Lung (tissue), 12 donors: ENCODE data around the gene RAD51C. TPM values are rescaled to one million over a fixed set of nuclear protein-coding genes. Genes with fewer than 3 reads are reported as not detected.
"Not testable (repeated sequence)": the region's sequence is repeated elsewhere in the genome, so short reads cannot be mapped to it uniquely, and the experiment has no call there.

Experiments used
- ATAC-seq: fragments of 200-7000 bp; cut with Tn5 transposase; one replicate; pipeline ENCODE4 v1.9.1; 2020; ENCODE audit warnings: moderate number of reproducible peaks; ENCODE audit not compliant: insufficient read depth, low FRiP score
- DNase-seq, 3 donors: peaks; one replicate each; pipeline ENCODE4 v3.0.0-alpha.2; 2013 to 2017
- H3K27ac ChIP-seq, 2 donors: one replicate each; pipeline ENCODE4 v1.5.1; 2013; ENCODE audit warnings: mild to moderate bottlenecking in 2 of 2, moderate library complexity in 2 of 2, control low read depth in 1 of 2, inconsistent platforms in 1 of 2, low read depth in 1 of 2, low read length in 1 of 2
- H3K27me3 ChIP-seq, 3 donors: one replicate each; pipeline ENCODE4 v1.5.1; 2013; ENCODE audit warnings: low read length in 2 of 3; ENCODE audit not compliant: control insufficient read depth in 3 of 3, insufficient read depth in 3 of 3
- H3K36me3 ChIP-seq, 4 donors: one replicate each; pipeline ENCODE4 v1.5.1; 2013; ENCODE audit warnings: low read length in 4 of 4, mild to moderate bottlenecking in 1 of 4, moderate library complexity in 1 of 4; ENCODE audit not compliant: control insufficient read depth in 4 of 4, insufficient read depth in 4 of 4
- H3K4me1 ChIP-seq, 5 donors: one replicate each; pipeline ENCODE4 v1.5.1; 2013; ENCODE audit warnings: low read length in 5 of 5, mild to moderate bottlenecking in 2 of 5, moderate library complexity in 1 of 5; ENCODE audit not compliant: control insufficient read depth in 5 of 5, insufficient read depth in 5 of 5
- H3K4me3 ChIP-seq: one replicate; pipeline ENCODE4 v1.5.1; 2013; ENCODE audit warnings: mild to moderate bottlenecking, control low read depth, moderate library complexity
- H3K9ac ChIP-seq, 2 donors: one replicate each; pipeline ENCODE4 v1.5.1; 2013; ENCODE audit warnings: low read length in 2 of 2, control low read depth in 1 of 2; ENCODE audit not compliant: insufficient read depth in 1 of 2
- H3K9me3 ChIP-seq, 4 donors: one replicate each; pipeline ENCODE4 v1.5.1; 2013; ENCODE audit warnings: low read length in 3 of 4, mild to moderate bottlenecking in 1 of 4, moderate library complexity in 1 of 4; ENCODE audit not compliant: control insufficient read depth in 4 of 4, insufficient read depth in 3 of 4
- WGBS, 2 donors: extraction: QIAGEN DNeasy Blood & Tissue Kit; methylation state at CpG; one replicate each; pipeline ENCODE4 v1.1.7; 2013; 5-methylcytosine and 5-hydroxymethylcytosine counted together
- polyA plus RNA-seq, 2 donors: library from polyadenylated mRNA; stranded (reverse); fragments of 200-250 nt; gene quantifications; one replicate each; pipeline ENCODE4 v1.2.1, GENCODE V29; 2013
- total RNA-seq, 2 donors: library from RNA; depleted of rRNA in 1 of 2; stranded (reverse); fragments of >200 nt in 1 of 2; gene quantifications; one replicate each; pipeline ENCODE4 v1.2.1, GENCODE V29; 2014 to 2021
- TF ChIP-seq, protein P1 (sequence below): IDR thresholded peaks from 2 replicates; pipeline ENCODE4 v1.5.1; 2012; ENCODE audit warnings: mild to moderate bottlenecking; ENCODE audit errors: control extremely low read depth, extremely low read depth
- donor health status: control.
- donor health status: control.
- donor health status: Bipolar disorder and iron deficiency.
- donor health status: healthy.
- donor health status: DM: yes; HTN: yes; CAD: no.

The RAD51C gene
- total and polyA plus RNA-seq, 4 donors, result 14.2 to 26.6 (median 19.1) TPM

DNA sequence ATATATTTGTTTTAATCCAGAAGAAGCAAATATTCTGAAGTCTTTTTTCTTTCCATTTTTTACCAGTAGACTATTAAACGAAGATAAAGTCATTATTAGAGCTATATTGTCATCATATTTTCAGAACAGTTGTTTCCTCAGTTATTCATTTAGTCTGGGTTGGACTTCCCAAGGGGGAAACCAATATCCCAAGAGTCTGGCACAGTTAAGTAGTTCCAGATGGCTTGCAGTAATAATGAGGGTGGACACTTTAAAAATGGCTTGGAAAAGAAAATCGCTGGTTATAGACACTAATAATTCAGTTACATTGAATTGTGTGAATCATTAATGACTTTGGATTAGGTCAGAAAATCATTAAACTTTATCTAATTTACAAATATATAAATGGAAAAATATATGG is 67.1 kb downstream of the RAD51C start:
- H3K4me3 ChIP-seq, result no peak overlapping the region
- no peaks in the 10 kb centered on the region for H3K9me3 ChIP-seq
- ATAC-seq, result no peak
- H3K9ac ChIP-seq, result no peak overlapping the region
- H3K27me3 ChIP-seq, result peaks cover 0 to 59% (median 32%) of the 10 kb centered on the region in 3 donors
- H3K27ac ChIP-seq, result no peak overlapping the region
- TF ChIP-seq, protein P1, sequence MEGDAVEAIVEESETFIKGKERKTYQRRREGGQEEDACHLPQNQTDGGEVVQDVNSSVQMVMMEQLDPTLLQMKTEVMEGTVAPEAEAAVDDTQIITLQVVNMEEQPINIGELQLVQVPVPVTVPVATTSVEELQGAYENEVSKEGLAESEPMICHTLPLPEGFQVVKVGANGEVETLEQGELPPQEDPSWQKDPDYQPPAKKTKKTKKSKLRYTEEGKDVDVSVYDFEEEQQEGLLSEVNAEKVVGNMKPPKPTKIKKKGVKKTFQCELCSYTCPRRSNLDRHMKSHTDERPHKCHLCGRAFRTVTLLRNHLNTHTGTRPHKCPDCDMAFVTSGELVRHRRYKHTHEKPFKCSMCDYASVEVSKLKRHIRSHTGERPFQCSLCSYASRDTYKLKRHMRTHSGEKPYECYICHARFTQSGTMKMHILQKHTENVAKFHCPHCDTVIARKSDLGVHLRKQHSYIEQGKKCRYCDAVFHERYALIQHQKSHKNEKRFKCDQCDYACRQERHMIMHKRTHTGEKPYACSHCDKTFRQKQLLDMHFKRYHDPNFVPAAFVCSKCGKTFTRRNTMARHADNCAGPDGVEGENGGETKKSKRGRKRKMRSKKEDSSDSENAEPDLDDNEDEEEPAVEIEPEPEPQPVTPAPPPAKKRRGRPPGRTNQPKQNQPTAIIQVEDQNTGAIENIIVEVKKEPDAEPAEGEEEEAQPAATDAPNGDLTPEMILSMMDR, result no peak
- no peak for DNase-seq
- H3K36me3 ChIP-seq, result no peaks in the 10 kb centered on the region
- 81 to 84% methylated on average over 2 of the region's 2 CpGs for WGBS, 2 donors
- H3K4me1 ChIP-seq, result peaks cover 0 to 17% (median 8%) of the 10 kb centered on the region in 5 donors

DNA sequence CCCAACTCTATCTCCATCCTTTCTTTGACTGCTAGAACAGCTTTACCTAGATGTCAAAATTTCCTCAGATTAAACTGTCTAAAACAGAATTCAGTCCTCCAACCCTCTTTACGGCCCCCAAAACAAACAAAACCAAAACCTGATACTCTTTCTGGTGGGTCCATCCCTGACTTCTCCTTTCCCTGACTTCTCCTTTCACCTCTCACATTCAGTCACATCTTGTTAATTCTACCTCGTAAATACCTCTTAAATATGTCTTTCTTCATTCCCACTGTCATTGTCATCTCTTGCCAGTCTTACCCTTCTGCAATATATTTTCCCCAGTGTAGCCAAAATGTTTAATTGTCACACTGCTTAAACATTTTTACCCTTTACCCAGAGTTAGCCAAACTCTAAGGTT is 67.8 kb downstream of the RAD51C start:
- Histone ChIP-seq H3K27me3 (peaks cover 0 to 54% (median 32%) of the 10 kb centered on the region in 3 donors), H3K4me1 (peaks cover 0 to 17% (median 8%) of the 10 kb centered on the region in 5 donors), H3K27ac (no peak overlapping the region), H3K9me3 (no peaks in the 10 kb centered on the region), H3K9ac (no peak overlapping the region), H3K4me3 (no peak overlapping the region), H3K36me3 (no peaks in the 10 kb centered on the region)
- ATAC-seq, result no peak
- DNase-seq, result no peak
- 71 to 77% methylated on average over 2 of the region's 2 CpGs for WGBS, 2 donors
- TF ChIP-seq, protein P1, result no peak

DNA sequence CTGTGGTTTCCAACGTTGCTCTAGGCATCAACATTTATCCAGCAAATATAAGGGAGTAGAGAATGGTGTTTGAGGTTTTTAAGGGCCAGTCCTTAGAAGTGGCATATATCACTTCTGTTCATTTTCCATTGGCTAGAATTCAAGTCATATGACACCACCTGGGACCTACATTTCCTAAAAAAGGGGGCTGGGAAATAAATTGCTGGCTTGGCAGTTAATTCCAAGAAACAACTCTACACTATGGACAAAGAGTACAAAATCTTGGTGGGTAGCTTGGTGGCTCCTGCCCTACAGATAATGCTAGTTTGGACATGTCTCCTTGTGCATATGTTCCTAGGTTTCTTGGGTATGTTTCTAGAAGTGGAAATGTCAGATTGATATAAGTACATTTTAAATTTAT is 70.9 kb downstream of the RAD51C start:
- H3K27ac ChIP-seq, result no peak overlapping the region
- H3K9ac ChIP-seq, result no peak overlapping the region
- no peaks in the 10 kb centered on the region for H3K9me3 ChIP-seq
- no peak overlapping the region for H3K4me3 ChIP-seq
- H3K4me1 ChIP-seq, result no peaks in the 10 kb centered on the region
- DNase-seq (no peak), ATAC-seq (no peak)
- TF ChIP-seq, protein P1, result no peak
- 41 to 54% methylated on average over 1 of the region's 1 CpG for WGBS, 2 donors
- H3K36me3 ChIP-seq, result no peaks in the 10 kb centered on the region
- peaks cover 0 to 34% (median 18%) of the 10 kb centered on the region in 3 donors for H3K27me3 ChIP-seq

DNA sequence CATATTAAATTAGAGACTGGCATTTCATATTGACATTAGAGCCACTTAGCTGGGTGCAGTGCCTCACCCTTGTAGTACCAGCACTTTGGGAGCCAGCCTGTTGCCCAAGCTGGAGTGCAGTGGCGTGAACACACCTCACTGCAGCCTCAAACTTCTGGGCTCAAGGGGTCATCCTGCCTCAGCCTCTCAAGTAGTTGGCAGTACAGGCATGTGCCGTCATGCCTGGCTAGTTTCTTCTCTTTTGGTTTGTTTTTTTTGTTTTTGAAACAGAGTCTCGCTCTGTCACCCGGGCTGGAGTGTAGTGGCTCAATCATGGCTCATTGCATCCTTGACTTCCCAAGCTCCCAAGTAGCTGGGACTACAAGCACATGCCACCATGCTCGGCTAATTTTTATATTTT is 72.0 kb downstream of the RAD51C start:
- no peaks in the 10 kb centered on the region for H3K9me3 ChIP-seq
- no peak for DNase-seq
- H3K4me3 ChIP-seq, result no peak overlapping the region
- H3K27me3 ChIP-seq, result peaks cover 0 to 30% (median 14%) of the 10 kb centered on the region in 3 donors
- no peak overlapping the region for H3K27ac ChIP-seq
- TF ChIP-seq, protein P1, result no peak
- H3K9ac ChIP-seq, result no peak overlapping the region
- ATAC-seq, result no peak
- H3K4me1 ChIP-seq, result no peaks in the 10 kb centered on the region
- 74 to 78% methylated on average over 5 of the region's 5 CpGs for WGBS, 2 donors
- no peaks in the 10 kb centered on the region for H3K36me3 ChIP-seq

DNA sequence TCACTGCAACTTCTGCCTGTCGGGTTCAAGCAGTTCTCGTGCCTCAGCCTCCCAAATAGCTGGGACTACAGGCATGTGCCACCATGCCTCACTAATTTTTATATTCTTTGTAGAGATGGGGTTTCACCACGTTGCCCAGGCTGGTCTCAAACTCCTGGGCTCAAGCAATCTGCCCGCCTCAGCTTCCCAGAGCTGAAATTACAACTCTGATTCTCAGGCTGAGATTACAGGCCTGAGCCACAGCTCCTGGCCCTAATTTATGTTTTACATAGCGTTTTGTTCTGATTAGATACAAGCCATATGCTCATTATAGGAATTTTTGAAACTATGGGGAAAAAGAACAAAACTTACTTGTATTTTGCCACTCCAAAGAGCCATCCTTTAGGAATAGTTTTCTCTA is 86.1 kb downstream of the RAD51C start:
- H3K4me1 ChIP-seq, H3K4me3 ChIP-seq, DNase-seq, H3K27ac ChIP-seq, H3K36me3 ChIP-seq, H3K9ac ChIP-seq, ATAC-seq, H3K9me3 ChIP-seq, H3K27me3 ChIP-seq: not testable (repeated sequence)
- 78 to 89% methylated on average over 5 of the region's 5 CpGs for WGBS, 2 donors
